ENCODE results near the gene PIGU. TPM values are rescaled to one million over a fixed set of nuclear protein-coding genes. Genes with fewer than 3 reads are reported as not detected.
"Not testable (repeated sequence)": the region's sequence is repeated elsewhere in the genome, so short reads cannot be mapped to it uniquely, and the experiment has no call there.

Gene PIGU
- total RNA-seq, 1 experiment from 2014 or later = 25.0 TPM

GRCh38 chr20:34716921-34717229 is 40.0 kb upstream of the PIGU start:
- intact Hi-C loops (cut with micrococcal nuclease; ENCODE audit: unreplicated experiment) = no loop called here
- H3K27me3 ChIP-seq (ENCODE audit: insufficient read depth, low read depth) = no peaks in the 10 kb centered on the region
- H3K4me3 ChIP-seq = no peak overlapping the region
- no peak overlapping the region for H2AFZ ChIP-seq
- no peak overlapping the region for H3K27ac ChIP-seq
- H3K9me3 ChIP-seq (ENCODE audit: insufficient read depth, low read depth) = no peaks in the 10 kb centered on the region
- peaks cover 22% of the 10 kb centered on the region for H3K4me1 ChIP-seq (replicated peaks; ENCODE audit: insufficient read depth)
- BruUV-seq (replicated peaks) = no TSS peak
- no peaks in the 10 kb centered on the region for H3K9me2 ChIP-seq (ENCODE audit: insufficient read depth)
- no peak overlapping the region for H3K4me2 ChIP-seq
- no peak for DNase-seq
- H3K79me2 ChIP-seq (ENCODE audit: low read depth) = no peaks in the 10 kb centered on the region
- TF ChIP-seq EZH2 (IDR thresholded peaks at IDR 0.05; ENCODE audit: low read depth) (no peak), CTCF (conservative IDR thresholded peaks at IDR 0.05) (no peak)
- POLR2A ChIA-PET (ENCODE audit: unreplicated experiment) = interaction anchor here (0.7 kb wide), 1 partner anchor 405 kb away, joined by 4 read pairs; no protein-coding TSS in a partner anchor
- H3F3A ChIP-seq (ENCODE audit: insufficient read depth, low read depth) = peaks cover 30% of the 10 kb centered on the region
- CTCF ChIA-PET = interaction anchor here (0.5 kb wide), 1 partner anchor 1365 kb away, joined by 3 read pairs; no protein-coding TSS in a partner anchor
- H4K20me1 ChIP-seq (ENCODE audit: insufficient read depth) = peaks cover 8% of the 10 kb centered on the region
- peaks cover 13% of the 10 kb centered on the region for H3K36me3 ChIP-seq (ENCODE audit: low read depth)

GRCh38 chr20:34715384-34715783 is 38.5 kb upstream of the PIGU start:
- TF ChIP-seq EZH2 (IDR thresholded peaks at IDR 0.05; ENCODE audit: low read depth) (no peak), CTCF (conservative IDR thresholded peaks at IDR 0.05) (no peak)
- no peaks in the 10 kb centered on the region for H3K9me3 ChIP-seq (ENCODE audit: insufficient read depth, low read depth)
- no peaks in the 10 kb centered on the region for H3K27me3 ChIP-seq (ENCODE audit: insufficient read depth, low read depth)
- no peak for DNase-seq
- H3K79me2 ChIP-seq (ENCODE audit: low read depth) = no peaks in the 10 kb centered on the region
- H3F3A ChIP-seq (ENCODE audit: insufficient read depth, low read depth) = peaks cover 37% of the 10 kb centered on the region
- peaks cover 13% of the 10 kb centered on the region for H3K36me3 ChIP-seq (ENCODE audit: low read depth)
- H3K9me2 ChIP-seq (ENCODE audit: insufficient read depth) = no peaks in the 10 kb centered on the region
- peaks cover 22% of the 10 kb centered on the region for H3K4me1 ChIP-seq (replicated peaks; ENCODE audit: insufficient read depth)
- H3K4me2 ChIP-seq = no peak overlapping the region
- no TSS peak for BruUV-seq (replicated peaks)
- intact Hi-C loops (cut with micrococcal nuclease; ENCODE audit: unreplicated experiment) = no loop called here
- no peak overlapping the region for H3K27ac ChIP-seq
- CTCF ChIA-PET = no interaction called here
- H4K20me1 ChIP-seq (ENCODE audit: insufficient read depth) = peaks cover 8% of the 10 kb centered on the region
- POLR2A ChIA-PET (ENCODE audit: unreplicated experiment) = interaction anchor here (0.7 kb wide), 1 partner anchor 207 kb away, joined by 4 read pairs; no protein-coding TSS in a partner anchor
- no peak overlapping the region for H2AFZ ChIP-seq
- no peak overlapping the region for H3K4me3 ChIP-seq

- H3K27ac ChIP-seq; H4K20me1 ChIP-seq (ENCODE audit: insufficient read depth); H3K9me2 ChIP-seq (ENCODE audit: insufficient read depth); H3K9me3 ChIP-seq (ENCODE audit: insufficient read depth, low read depth); H3K27me3 ChIP-seq (ENCODE audit: insufficient read depth, low read depth); BruUV-seq (replicated peaks); H3K79me2 ChIP-seq (ENCODE audit: low read depth); H3K4me3 ChIP-seq; intact Hi-C loops (cut with micrococcal nuclease; ENCODE audit: unreplicated experiment); H3K4me2 ChIP-seq; H2AFZ ChIP-seq; DNase-seq: not testable (repeated sequence)
- peaks cover 36% of the 10 kb centered on the region for H3F3A ChIP-seq (ENCODE audit: insufficient read depth, low read depth)
- ChIA-PET CTCF (interaction anchor here (0.6 kb wide), 2 partner anchors 38 to 56 kb away, joined by 3 read pairs; no protein-coding TSS in a partner anchor), POLR2A (ENCODE audit: unreplicated experiment) (interaction anchor here (0.6 to 0.7 kb wide), 3 partner anchors 12 to 400 kb away, joined by 3 to 5 read pairs (median 4); no protein-coding TSS in a partner anchor)
- H3K4me1 ChIP-seq (replicated peaks; ENCODE audit: insufficient read depth) = peaks cover 22% of the 10 kb centered on the region
- H3K36me3 ChIP-seq (ENCODE audit: low read depth) = peaks cover 11% of the 10 kb centered on the region
Observed at GRCh38 chr20:34713944-34714515, 37.1 kb upstream of the PIGU start.
